ENCODE data around the gene CDH5. TPM values are rescaled to one million over a fixed set of nuclear protein-coding genes. Genes with fewer than 3 reads are reported as not detected.

Gene CDH5
- total RNA-seq, 2 experiments from 2014 or later, result not detected

- Mint-ChIP-seq H3K9me3 (no peaks in the 10 kb centered on the region), H3K4me3 (no peak overlapping the region), H3K36me3 (ENCODE audit: low read depth) (no peaks in the 10 kb centered on the region), H3K27ac (no peak overlapping the region), H3K27me3 (ENCODE audit: low read depth) (peaks cover 8% of the 10 kb centered on the region), H3K4me1 (ENCODE audit: low read depth) (no peaks in the 10 kb centered on the region)
- intact Hi-C loops (cut with micrococcal nuclease), result no loop called here
- DNase-seq, result no peak
- CTCF ChIA-PET, result interaction anchor here (1.1 kb wide), 1 partner anchor 13 kb away, joined by 3 read pairs; no protein-coding TSS in a partner anchor
Observed at GRCh38 chr16:66418165-66418962, 51.9 kb downstream of the CDH5 start.

GRCh38 chr16:66419527-66419926 lies 53.0 kb downstream of the CDH5 start:
- DNase-seq, result no peak
- intact Hi-C loops (cut with micrococcal nuclease), result no loop called here
- Mint-ChIP-seq H3K4me3 (no peak overlapping the region), H3K9me3 (no peaks in the 10 kb centered on the region), H3K27ac (no peak overlapping the region), H3K27me3 (ENCODE audit: low read depth) (peaks cover 13% of the 10 kb centered on the region), H3K36me3 (ENCODE audit: low read depth) (no peaks in the 10 kb centered on the region), H3K4me1 (ENCODE audit: low read depth) (no peaks in the 10 kb centered on the region)
- CTCF ChIA-PET, result interaction anchor here (1.8 kb wide), 1 partner anchor 75 kb away, joined by 6 read pairs; no protein-coding TSS in a partner anchor

- Mint-ChIP-seq H3K27ac (no peak overlapping the region), H3K9me3 (no peaks in the 10 kb centered on the region), H3K4me3 (no peak overlapping the region), H3K36me3 (ENCODE audit: low read depth) (no peaks in the 10 kb centered on the region), H3K4me1 (ENCODE audit: low read depth) (no peaks in the 10 kb centered on the region), H3K27me3 (ENCODE audit: low read depth) (peaks cover 22% of the 10 kb centered on the region)
- intact Hi-C loops (cut with micrococcal nuclease), result no loop called here
- CTCF ChIA-PET, result interaction anchor here (1.8 kb wide), 1 partner anchor 76 kb away, joined by 6 read pairs; no protein-coding TSS in a partner anchor
- no peak for DNase-seq
Observed at GRCh38 chr16:66420396-66420795, 53.9 kb downstream of the CDH5 start.

- no peak for DNase-seq
- peaks cover 2% of the 10 kb centered on the region for H3K4me1 Mint-ChIP-seq (ENCODE audit: low read depth)
- CTCF ChIA-PET, result no interaction called here
- H3K27ac Mint-ChIP-seq, result no peak overlapping the region
- H3K9me3 Mint-ChIP-seq, result no peaks in the 10 kb centered on the region
- no peak overlapping the region for H3K4me3 Mint-ChIP-seq
- H3K36me3 Mint-ChIP-seq (ENCODE audit: low read depth), result no peaks in the 10 kb centered on the region
- peaks cover 32% of the 10 kb centered on the region for H3K27me3 Mint-ChIP-seq (ENCODE audit: low read depth)
- intact Hi-C loops (cut with micrococcal nuclease), result no loop called here
Observed at GRCh38 chr16:66421891-66422290, 55.4 kb downstream of the CDH5 start.

DNA sequence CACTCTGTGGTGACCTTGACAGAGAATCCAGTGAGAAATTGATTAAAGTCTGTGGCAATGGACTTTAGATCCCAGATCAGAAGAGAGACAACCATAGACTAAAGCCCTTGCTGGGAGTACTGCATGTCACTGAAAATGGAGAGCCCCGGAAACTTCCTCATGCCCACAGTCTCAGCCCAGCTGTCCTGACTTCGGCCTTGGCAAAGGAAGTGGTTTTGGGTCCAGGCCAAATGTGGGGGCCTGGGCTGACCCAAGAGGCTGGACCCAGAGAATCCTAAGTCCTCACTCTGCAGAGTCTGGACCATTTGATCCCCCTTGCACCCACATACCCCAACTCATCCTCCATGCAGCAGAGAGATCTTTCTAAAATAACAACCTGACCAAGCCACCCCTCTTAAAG lies 55.9 kb downstream of the CDH5 start:
- CTCF ChIA-PET, result interaction anchor here (0.6 kb wide), 2 partner anchors 332 to 383 kb away, joined by 3 to 4 read pairs; no protein-coding TSS in a partner anchor
- peaks cover 2% of the 10 kb centered on the region for H3K4me1 Mint-ChIP-seq (ENCODE audit: low read depth)
- intact Hi-C loops (cut with micrococcal nuclease), result no loop called here
- H3K27me3 Mint-ChIP-seq (ENCODE audit: low read depth), result peaks cover 32% of the 10 kb centered on the region
- no peak overlapping the region for H3K27ac Mint-ChIP-seq
- H3K4me3 Mint-ChIP-seq, result no peak overlapping the region
- no peaks in the 10 kb centered on the region for H3K36me3 Mint-ChIP-seq (ENCODE audit: low read depth)
- H3K9me3 Mint-ChIP-seq, result no peaks in the 10 kb centered on the region
- DNase-seq, result no peak

DNA sequence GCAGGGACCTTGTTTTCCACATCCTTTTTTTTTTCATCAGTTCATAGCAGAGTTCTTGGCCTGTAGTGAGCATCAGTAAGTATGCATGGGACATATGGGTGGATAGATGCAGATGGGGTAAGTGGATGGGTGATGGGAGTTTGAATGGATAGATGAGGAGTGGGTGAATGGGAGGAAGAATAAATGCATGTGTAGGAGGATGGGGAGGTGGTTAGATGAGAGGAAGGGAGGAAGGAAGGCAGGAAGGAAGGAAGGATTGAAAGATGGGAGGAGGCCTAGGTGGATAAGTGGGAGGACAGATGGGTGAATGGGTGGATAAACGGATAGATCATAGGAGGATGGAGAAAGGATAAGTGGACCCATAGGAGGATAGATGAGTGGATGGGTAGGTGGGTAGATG lies 56.7 kb downstream of the CDH5 start:
- no peaks in the 10 kb centered on the region for H3K36me3 Mint-ChIP-seq (ENCODE audit: low read depth)
- H3K27ac Mint-ChIP-seq, result no peak overlapping the region
- H3K9me3 Mint-ChIP-seq, result no peaks in the 10 kb centered on the region
- H3K4me1 Mint-ChIP-seq (ENCODE audit: low read depth), result peaks cover 2% of the 10 kb centered on the region
- H3K4me3 Mint-ChIP-seq, result no peak overlapping the region
- intact Hi-C loops (cut with micrococcal nuclease), result no loop called here
- H3K27me3 Mint-ChIP-seq (ENCODE audit: low read depth), result peaks cover 34% of the 10 kb centered on the region
- no peak for DNase-seq
- CTCF ChIA-PET, result interaction anchor here (0.6 kb wide), 2 partner anchors 331 to 382 kb away, joined by 3 to 4 read pairs; no protein-coding TSS in a partner anchor

DNA sequence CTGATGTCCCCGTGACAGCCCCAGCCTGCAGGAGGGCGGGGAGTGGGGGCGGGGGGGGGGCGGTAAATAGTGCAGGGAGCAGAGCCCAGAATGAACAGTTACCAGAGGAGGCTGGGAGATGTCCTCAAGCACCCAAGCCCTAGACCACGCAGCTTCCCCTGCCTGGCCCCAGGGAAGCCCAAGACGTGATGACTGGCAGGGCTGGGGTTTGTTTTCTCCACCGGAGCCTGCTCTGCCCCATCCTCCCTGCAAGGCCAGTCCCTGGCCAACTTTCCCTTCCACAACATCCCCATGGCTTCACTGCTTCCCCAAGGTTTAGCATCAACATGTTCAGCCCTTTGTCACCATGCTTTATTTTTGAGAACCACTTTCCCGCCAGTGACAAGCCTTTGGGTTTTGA lies 59.2 kb downstream of the CDH5 start:
- H3K4me1 Mint-ChIP-seq (ENCODE audit: low read depth), result peaks cover 4% of the 10 kb centered on the region
- H3K27ac Mint-ChIP-seq, result no peak overlapping the region
- DNase-seq, result no peak
- H3K4me3 Mint-ChIP-seq, result no peak overlapping the region
- CTCF ChIA-PET, result interaction anchor here (0.7 kb wide), 1 partner anchor 413 kb away, joined by 3 read pairs; no protein-coding TSS in a partner anchor
- peaks cover 56% of the 10 kb centered on the region for H3K27me3 Mint-ChIP-seq (ENCODE audit: low read depth)
- H3K9me3 Mint-ChIP-seq, result no peaks in the 10 kb centered on the region
- H3K36me3 Mint-ChIP-seq (ENCODE audit: low read depth), result no peaks in the 10 kb centered on the region
- intact Hi-C loops (cut with micrococcal nuclease), result no loop called here

DNA sequence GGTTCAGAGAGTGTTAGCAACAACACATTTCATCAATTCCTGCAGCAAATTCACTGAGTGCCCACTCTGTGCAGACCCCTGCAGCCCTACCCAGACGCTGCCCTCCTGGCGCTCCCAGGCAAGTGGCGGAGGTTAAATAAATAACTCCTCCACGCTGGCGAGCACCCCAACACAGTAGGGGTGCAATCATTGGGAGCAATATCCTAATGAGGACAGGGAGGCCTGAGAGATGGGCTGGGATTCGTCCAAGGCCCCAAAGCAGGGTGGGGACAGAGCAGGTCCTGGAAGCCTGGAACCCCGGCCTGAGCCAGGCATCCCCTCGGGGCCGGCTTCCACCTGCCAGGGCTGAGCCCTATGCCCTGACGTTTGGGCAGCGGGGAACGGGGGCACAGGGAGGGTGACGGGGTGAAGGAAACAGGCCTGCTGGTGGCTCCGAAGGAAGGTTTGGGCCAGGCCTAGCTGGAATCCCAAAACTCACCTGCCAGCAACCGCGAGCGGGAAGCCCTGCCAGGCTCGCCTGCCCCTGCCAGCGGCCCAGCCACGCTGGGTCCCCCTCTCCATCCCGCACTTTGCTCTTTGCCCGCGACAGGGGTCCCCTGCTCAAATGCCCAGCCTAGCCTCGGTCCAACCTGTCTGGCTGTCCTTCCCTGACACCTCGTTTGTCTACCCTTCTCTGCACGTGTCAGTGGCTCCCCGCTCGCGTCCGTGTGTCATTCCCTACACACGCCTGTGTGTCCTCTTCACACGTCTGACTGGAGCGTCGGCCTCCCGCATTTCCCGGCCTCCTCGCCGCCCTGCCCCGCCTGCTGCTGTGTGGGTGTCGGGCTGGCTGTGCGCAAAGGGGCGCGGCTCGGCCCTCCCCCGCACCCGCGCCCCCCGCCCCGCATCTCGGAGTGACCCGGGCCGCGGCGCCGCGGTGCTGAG lies 59.9 kb downstream of the CDH5 start:
- Mint-ChIP-seq H3K27ac (no peak overlapping the region), H3K4me3 (peak overlapping the region; percentile 35), H3K4me1 (ENCODE audit: low read depth) (peaks cover 4% of the 10 kb centered on the region), H3K36me3 (ENCODE audit: low read depth) (no peaks in the 10 kb centered on the region), H3K27me3 (ENCODE audit: low read depth) (peaks cover 56% of the 10 kb centered on the region), H3K9me3 (no peaks in the 10 kb centered on the region)
- CTCF ChIA-PET, result no interaction called here
- DNase-seq, result peak; percentile 22
- intact Hi-C loops (cut with micrococcal nuclease), result no loop called here

- no peaks in the 10 kb centered on the region for H3K9me3 Mint-ChIP-seq
- intact Hi-C loops (cut with micrococcal nuclease), result no loop called here
- DNase-seq, result no peak
- H3K4me3 Mint-ChIP-seq, result peak within 1 kb of the TSS; percentile 35
- H3K27ac Mint-ChIP-seq, result no peak within 1 kb of the TSS
- H3K36me3 Mint-ChIP-seq (ENCODE audit: low read depth), result no peaks in the 10 kb centered on the region
- H3K4me1 Mint-ChIP-seq (ENCODE audit: low read depth), result peaks cover 4% of the 10 kb centered on the region
- H3K27me3 Mint-ChIP-seq (ENCODE audit: low read depth), result peaks cover 59% of the 10 kb centered on the region
- CTCF ChIA-PET, result no interaction called here
Observed at GRCh38 chr16:66427036-66427860, 60.8 kb downstream of the CDH5 start, which contains the start of gene BEAN1. Gene BEAN1, plus strand, starts transcription at chr16:66427295. Its CDS starts 10,382 bp downstream, at chr16:66437677.

DNA sequence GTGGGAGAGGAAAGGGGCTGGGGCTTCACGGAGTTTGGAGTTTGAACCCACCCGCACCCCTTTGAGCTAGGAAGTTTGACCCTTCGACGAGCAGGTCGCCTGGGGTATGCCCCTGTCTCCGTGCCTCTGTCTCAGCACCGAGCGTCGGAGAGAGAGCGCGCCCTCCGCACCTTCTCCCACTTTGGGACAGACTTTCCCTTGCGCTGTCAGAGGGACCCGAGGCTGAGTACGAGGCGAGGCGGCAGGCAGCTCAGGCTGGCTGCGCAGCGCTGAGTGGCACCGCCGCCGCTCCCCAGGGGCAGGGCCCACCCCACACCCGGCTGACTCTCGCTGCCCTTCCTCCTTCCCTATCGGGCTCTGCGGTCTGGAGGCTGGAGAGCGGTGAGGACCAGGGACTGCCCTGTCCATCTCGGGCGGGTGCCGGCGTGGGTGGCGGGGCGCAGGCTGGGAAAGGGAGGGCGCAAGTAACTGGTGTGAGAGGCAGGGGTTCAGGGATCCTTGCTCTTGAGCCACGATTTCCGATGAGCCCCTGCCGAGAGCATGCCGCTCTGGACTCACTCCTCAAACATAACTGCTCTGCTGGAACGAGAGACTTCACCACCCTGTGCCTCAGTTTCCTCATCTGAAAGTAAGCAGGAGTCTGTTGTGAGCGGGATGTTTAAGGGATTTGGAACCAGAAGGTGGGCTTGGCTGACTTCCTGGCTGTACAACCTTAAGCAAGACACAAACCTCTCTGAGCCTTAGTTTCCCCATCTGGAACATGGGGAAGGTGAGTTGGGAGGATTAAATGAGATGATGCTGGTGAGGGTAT lies 61.6 kb downstream of the CDH5 start:
- no peak for DNase-seq
- Mint-ChIP-seq H3K36me3 (ENCODE audit: low read depth) (no peaks in the 10 kb centered on the region), H3K9me3 (no peaks in the 10 kb centered on the region), H3K4me3 (peak overlapping the region; percentile 14), H3K27ac (no peak overlapping the region), H3K27me3 (ENCODE audit: low read depth) (peaks cover 58% of the 10 kb centered on the region), H3K4me1 (ENCODE audit: low read depth) (peaks cover 4% of the 10 kb centered on the region)
- CTCF ChIA-PET, result no interaction called here
- intact Hi-C loops (cut with micrococcal nuclease), result no loop called here

DNA sequence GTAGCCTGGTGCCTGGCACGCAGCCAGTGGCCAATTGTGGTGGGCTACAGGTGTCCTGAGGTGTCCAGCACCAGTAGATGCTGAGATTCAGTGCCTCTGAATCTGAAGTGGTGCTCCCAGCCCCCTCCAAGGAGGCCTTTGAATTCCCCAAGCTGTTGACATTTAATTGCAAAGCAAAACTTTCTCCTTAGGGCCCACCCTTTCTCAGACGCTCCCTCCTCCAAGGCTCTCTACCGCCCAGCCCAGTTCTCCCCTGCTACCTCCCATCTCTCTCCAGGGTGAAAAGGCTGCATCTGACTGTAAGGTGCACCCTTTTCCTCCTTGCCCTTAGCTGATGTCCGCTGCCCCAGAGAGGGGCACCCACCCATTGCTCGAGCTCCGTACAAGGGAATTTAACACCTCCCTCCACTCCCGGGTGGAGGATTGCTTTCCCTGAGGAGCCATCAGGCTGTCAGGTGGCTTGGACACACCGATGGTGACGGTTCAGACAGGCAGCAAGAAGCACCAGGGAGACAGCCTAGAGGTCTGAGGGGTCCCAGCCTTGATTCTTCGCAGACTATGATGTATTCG lies 62.3 kb downstream of the CDH5 start:
- intact Hi-C loops (cut with micrococcal nuclease), result no loop called here
- H3K4me1 Mint-ChIP-seq (ENCODE audit: low read depth), result peaks cover 4% of the 10 kb centered on the region
- CTCF ChIA-PET, result no interaction called here
- peaks cover 60% of the 10 kb centered on the region for H3K27me3 Mint-ChIP-seq (ENCODE audit: low read depth)
- no peaks in the 10 kb centered on the region for H3K9me3 Mint-ChIP-seq
- no peaks in the 10 kb centered on the region for H3K36me3 Mint-ChIP-seq (ENCODE audit: low read depth)
- H3K4me3 Mint-ChIP-seq, result no peak overlapping the region
- DNase-seq, result no peak
- no peak overlapping the region for H3K27ac Mint-ChIP-seq
